ENCODE results near the gene GRHL1.
"Not testable (repeated sequence)": the region's sequence is repeated elsewhere in the genome, so short reads cannot be mapped to it uniquely, and the experiment has no call there.

The GRHL1 gene

DNA sequence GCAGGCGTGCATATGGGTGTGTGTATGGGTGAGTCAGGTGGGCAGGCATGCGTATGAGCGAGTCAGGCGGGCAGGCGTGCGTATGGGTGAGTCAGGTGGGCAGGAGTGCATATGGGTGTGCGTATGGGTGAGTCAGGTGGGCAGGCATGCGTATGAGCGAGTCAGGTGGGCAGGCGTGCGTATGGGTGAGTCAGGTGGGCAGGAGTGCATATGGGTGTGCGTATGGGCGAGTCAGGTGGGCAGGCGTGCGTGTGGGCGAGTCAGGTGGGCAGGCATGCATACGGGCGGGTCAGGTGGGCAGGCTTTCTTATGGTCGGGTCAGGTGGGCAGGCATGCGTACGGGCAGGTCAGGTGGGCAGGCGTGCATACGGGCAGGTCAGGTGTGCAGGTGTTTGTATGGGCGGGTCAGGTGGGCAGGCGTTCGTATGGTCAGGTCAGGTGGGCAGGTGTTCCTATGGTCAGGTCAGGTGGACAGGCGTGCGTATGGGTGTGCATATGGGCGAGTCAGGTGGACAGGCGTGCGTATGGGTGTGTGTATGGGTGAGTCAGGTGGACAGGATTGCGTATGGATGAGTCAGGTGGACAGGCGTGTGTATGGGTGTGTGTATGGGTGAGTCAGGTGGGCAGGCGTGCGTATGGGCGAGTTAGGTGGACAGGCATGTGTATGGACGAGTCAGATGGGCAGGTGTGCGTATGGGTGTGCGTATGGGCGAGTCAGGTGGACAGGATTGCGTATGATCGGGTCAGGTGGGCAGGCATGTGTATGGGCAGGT, 63.1 kb downstream of the GRHL1 start:
- H3K36me3 ChIP-seq (ENCODE audit: insufficient read depth, low read length): no peaks in the 10 kb centered on the region
- H3K9ac ChIP-seq (ENCODE audit: low read length): no peak overlapping the region
- H3K4me1 ChIP-seq (ENCODE audit: insufficient read depth, low read length): peaks cover 10% of the 10 kb centered on the region
- H3K9me3 ChIP-seq (ENCODE audit: low read length): no peaks in the 10 kb centered on the region
- H3K4me3 ChIP-seq (ENCODE audit: low read depth in 1 of 2, low read length in 2 of 2): no peak overlapping the region
- H3K27ac ChIP-seq (ENCODE audit: low read depth, low read length): no peak overlapping the region
- no peaks in the 10 kb centered on the region for H3K27me3 ChIP-seq (ENCODE audit: control insufficient read depth in 1 of 2, insufficient read depth in 2 of 2, low read length in 2 of 2)

DNA sequence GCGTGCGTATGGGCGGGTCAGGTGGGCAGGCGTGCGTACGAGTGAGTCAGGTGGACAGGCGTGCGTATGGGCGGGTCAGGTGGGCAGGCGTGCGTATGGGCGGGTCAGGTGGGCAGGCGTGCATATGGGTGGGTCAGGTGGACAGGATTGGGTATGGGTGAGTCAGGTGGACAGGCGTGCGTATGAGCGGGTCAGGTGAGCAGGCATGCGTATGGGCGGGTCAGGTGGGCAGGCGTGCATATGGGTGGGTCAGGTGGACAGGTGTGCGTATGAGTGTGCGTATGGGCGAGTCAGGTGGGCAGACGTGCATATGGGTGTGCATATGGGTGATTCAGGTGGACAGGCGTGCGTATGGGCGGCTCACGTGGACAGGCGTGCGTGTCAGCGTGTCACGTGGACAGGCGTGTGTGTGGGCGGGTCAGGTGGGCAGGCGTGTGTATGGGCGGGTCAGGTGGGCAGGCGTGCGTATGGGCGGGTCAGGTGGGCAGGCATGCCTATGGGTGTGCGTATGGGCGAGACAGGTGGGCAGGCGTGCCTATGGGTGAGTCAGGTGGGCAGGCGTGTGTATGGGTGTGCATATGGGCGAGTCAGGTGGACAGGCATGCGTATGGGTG, 64.0 kb downstream of the GRHL1 start:
- not testable (repeated sequence) for H3K27me3 ChIP-seq (ENCODE audit: control insufficient read depth in 1 of 2, insufficient read depth in 2 of 2, low read length in 2 of 2); H3K27ac ChIP-seq (ENCODE audit: low read depth, low read length); H3K4me3 ChIP-seq (ENCODE audit: low read depth in 1 of 2, low read length in 2 of 2); H3K4me1 ChIP-seq (ENCODE audit: insufficient read depth, low read length); H3K36me3 ChIP-seq (ENCODE audit: insufficient read depth, low read length); H3K9me3 ChIP-seq (ENCODE audit: low read length); H3K9ac ChIP-seq (ENCODE audit: low read length)

DNA sequence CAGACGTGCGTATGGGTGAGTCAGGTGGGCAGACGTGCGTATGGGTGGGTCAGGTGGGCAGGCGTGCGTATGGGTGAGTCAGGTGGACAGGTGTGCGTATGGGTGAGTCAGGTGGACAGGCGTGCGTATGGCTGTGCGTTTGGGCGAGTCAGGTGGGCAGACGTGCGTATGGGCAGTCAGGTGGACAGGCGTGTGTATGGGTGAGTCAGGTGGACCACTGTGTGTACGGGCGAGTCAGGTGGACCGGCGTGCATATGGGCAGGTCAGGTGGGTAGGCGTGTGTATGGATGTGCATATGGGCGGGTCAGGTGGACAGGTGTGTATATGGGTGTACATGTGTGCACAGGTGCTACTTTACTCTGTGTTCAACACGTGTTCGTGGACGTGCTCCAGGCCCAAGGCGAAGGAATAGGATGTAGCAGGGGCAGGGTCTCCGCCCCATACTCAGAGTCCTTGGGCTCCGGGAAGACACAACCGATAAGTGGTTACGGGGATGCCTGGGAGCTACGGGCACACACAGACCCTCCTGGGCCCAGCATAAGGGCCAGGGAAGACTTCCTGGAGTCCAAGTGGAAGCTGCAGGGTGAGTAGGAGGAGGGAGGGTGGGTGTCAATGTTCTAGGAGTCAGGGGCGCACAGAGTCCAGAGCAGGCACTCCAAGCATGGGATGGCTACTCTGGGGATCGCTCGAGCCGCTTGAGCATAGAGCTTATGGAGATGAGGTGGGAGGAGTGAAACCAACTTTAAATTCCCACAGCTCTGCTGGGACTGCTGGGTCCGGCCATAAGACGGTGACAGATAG, 64.7 kb downstream of the GRHL1 start:
- Histone ChIP-seq H3K27me3 (ENCODE audit: control insufficient read depth in 1 of 2, insufficient read depth in 2 of 2, low read length in 2 of 2) (no peaks in the 10 kb centered on the region), H3K4me1 (ENCODE audit: insufficient read depth, low read length) (no peaks in the 10 kb centered on the region), H3K27ac (ENCODE audit: low read depth, low read length) (no peak overlapping the region), H3K9ac (ENCODE audit: low read length) (no peak overlapping the region), H3K9me3 (ENCODE audit: low read length) (no peaks in the 10 kb centered on the region), H3K4me3 (ENCODE audit: low read depth in 1 of 2, low read length in 2 of 2) (no peak overlapping the region), H3K36me3 (ENCODE audit: insufficient read depth, low read length) (no peaks in the 10 kb centered on the region)

DNA sequence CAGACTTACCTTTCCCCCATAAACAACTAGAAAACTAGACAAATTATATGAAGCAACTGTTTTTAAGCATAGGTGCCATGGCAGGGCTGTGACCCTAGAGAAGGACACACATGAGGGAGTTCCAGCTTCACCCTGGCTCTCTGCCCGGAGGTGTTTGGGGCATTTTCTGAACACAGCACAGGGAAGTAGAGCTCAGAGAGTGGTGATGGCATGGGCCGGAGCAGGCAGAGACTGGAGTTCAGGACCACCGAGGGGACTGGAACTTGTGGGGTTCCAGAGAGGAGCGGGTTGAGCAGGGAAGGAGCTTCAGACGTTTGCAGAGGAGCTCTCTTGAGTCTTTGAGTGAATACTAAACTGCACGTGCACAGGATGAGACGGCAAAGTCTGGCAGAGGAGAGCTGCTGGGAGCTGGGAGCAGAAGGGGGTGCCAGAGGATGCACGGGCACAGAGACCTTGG, 65.3 kb downstream of the GRHL1 start:
- no peaks in the 10 kb centered on the region for H3K9me3 ChIP-seq (ENCODE audit: low read length)
- no peak overlapping the region for H3K4me3 ChIP-seq (ENCODE audit: low read depth in 1 of 2, low read length in 2 of 2)
- H3K27me3 ChIP-seq (ENCODE audit: control insufficient read depth in 1 of 2, insufficient read depth in 2 of 2, low read length in 2 of 2): no peaks in the 10 kb centered on the region
- no peaks in the 10 kb centered on the region for H3K36me3 ChIP-seq (ENCODE audit: insufficient read depth, low read length)
- H3K27ac ChIP-seq (ENCODE audit: low read depth, low read length): no peak overlapping the region
- no peaks in the 10 kb centered on the region for H3K4me1 ChIP-seq (ENCODE audit: insufficient read depth, low read length)
- no peak overlapping the region for H3K9ac ChIP-seq (ENCODE audit: low read length)

DNA sequence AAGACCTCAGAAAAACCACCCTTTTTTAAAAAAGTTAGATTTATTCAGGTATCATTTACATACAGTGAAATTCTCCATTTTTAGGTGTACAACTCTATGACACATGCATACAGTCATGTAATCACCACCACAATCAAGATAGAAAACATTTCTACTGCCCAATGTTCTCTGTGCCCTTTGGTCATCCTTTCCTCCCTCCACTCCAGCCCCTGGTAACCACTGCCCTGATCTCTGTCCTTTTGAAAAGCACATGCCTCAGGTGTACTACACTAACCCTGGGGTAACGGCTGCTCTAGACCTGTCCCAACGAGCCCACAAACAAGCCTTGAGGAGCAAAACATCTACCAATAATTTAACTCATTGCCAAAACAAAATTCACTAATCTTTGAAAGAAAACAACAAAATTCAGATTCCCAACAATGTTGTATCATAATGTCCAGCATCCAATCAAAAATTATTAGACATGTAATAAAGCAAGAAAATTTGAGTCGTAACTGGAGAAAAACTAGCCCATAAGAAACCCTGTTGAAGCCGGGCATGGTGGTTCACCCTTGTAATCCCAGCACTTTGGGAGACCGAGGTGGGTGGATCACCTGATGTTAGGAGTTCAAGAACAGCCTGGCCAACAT, 65.9 kb downstream of the GRHL1 start:
- H3K27ac ChIP-seq (ENCODE audit: low read depth, low read length): no peak overlapping the region
- H3K4me1 ChIP-seq (ENCODE audit: insufficient read depth, low read length): no peaks in the 10 kb centered on the region
- H3K27me3 ChIP-seq (ENCODE audit: control insufficient read depth in 1 of 2, insufficient read depth in 2 of 2, low read length in 2 of 2): no peaks in the 10 kb centered on the region
- no peaks in the 10 kb centered on the region for H3K36me3 ChIP-seq (ENCODE audit: insufficient read depth, low read length)
- H3K4me3 ChIP-seq (ENCODE audit: low read depth in 1 of 2, low read length in 2 of 2): no peak overlapping the region
- H3K9me3 ChIP-seq (ENCODE audit: low read length): no peaks in the 10 kb centered on the region
- no peak overlapping the region for H3K9ac ChIP-seq (ENCODE audit: low read length)

DNA sequence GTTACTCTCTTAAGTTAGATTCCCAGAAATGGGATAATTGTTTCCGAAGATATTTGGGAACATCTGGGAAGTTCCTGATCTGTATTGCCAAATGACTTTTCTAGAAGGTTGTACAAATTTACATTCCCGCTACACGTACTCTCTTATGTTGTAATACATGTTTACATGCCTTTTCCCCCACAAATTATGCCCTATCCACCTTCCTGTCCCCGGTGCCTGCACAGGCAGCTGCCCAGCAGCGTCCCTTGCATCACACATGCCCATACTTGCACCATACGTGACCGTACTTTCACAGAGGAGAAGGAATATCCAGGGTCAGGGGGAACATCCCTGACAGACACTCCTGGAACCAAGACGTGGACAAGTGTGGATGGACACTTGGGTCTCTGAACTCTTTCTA, 67.7 kb downstream of the GRHL1 start:
- no peak overlapping the region for H3K27ac ChIP-seq (ENCODE audit: low read depth, low read length)
- no peaks in the 10 kb centered on the region for H3K36me3 ChIP-seq (ENCODE audit: insufficient read depth, low read length)
- no peak overlapping the region for H3K4me3 ChIP-seq (ENCODE audit: low read depth in 1 of 2, low read length in 2 of 2)
- H3K27me3 ChIP-seq (ENCODE audit: control insufficient read depth in 1 of 2, insufficient read depth in 2 of 2, low read length in 2 of 2): no peaks in the 10 kb centered on the region
- H3K9ac ChIP-seq (ENCODE audit: low read length): no peak overlapping the region
- no peaks in the 10 kb centered on the region for H3K4me1 ChIP-seq (ENCODE audit: insufficient read depth, low read length)
- no peaks in the 10 kb centered on the region for H3K9me3 ChIP-seq (ENCODE audit: low read length)

DNA sequence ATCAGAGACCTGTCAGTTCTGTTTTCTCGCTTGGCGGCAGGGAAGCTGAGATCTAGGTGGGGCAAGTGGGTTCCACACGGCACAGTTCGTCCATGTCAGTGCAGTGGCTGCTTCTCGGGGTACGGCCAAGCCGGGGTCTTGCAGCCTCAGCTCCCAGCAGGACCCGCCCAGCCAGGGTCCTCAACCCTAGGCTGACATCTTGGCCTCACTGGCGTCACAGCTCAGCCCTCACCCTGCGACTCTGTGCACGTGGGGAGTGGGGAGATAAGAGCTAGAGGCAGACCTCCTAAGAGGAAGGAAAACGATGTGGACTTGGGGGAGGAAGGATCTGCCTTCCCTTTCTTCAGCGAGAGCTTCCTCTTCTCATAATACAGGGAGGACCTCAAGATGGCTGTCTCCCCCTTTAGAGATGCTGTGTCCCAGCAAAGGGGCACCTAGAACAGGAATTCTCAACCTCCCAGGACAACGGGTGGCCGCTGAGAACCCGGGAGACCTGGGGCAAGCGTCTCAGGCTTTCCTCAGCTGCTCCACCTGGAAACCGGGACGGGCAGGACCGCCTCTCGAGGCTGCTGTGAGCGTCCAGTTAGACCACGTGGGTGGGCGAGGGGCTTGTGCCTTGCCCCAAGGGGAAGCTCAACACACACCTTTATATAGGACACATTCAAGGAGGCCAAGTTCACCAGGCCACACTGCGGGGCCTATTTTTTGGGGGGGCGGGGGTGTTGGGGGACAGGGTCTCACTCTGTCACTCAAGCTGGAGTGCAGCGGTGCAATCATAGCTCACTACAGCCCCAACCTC, 68.3 kb downstream of the GRHL1 start:
- no peaks in the 10 kb centered on the region for H3K36me3 ChIP-seq (ENCODE audit: insufficient read depth, low read length)
- H3K4me3 ChIP-seq (ENCODE audit: low read depth in 1 of 2, low read length in 2 of 2): no peak overlapping the region
- H3K27me3 ChIP-seq (ENCODE audit: control insufficient read depth in 1 of 2, insufficient read depth in 2 of 2, low read length in 2 of 2): no peaks in the 10 kb centered on the region
- H3K9ac ChIP-seq (ENCODE audit: low read length): no peak overlapping the region
- H3K9me3 ChIP-seq (ENCODE audit: low read length): no peaks in the 10 kb centered on the region
- H3K27ac ChIP-seq (ENCODE audit: low read depth, low read length): no peak overlapping the region
- no peaks in the 10 kb centered on the region for H3K4me1 ChIP-seq (ENCODE audit: insufficient read depth, low read length)

DNA sequence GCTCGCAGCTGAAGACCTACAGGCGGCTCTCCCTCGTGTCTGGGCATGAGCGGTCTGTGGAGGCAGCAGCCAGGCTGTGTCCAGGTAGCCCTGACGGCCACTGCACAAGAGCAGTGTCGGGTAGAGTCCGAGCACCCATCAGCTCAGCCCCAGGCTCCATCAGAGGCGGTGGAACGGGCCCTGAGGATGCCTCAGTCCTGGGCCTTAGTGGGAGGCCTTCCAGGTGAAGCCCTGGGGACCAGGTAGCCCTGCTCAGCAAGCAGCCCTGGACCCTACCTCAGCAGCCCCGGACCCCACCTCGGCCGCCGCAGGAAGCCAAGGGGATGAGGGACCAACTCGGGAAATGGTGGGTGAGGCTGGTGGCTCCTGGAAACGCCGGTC, 70.5 kb downstream of the GRHL1 start:
- H3K9me3 ChIP-seq (ENCODE audit: low read length): no peaks in the 10 kb centered on the region
- no peaks in the 10 kb centered on the region for H3K36me3 ChIP-seq (ENCODE audit: insufficient read depth, low read length)
- no peak overlapping the region for H3K4me3 ChIP-seq (ENCODE audit: low read depth in 1 of 2, low read length in 2 of 2)
- no peaks in the 10 kb centered on the region for H3K4me1 ChIP-seq (ENCODE audit: insufficient read depth, low read length)
- no peak overlapping the region for H3K9ac ChIP-seq (ENCODE audit: low read length)
- H3K27ac ChIP-seq (ENCODE audit: low read depth, low read length): no peak overlapping the region
- no peaks in the 10 kb centered on the region for H3K27me3 ChIP-seq (ENCODE audit: control insufficient read depth in 1 of 2, insufficient read depth in 2 of 2, low read length in 2 of 2)

DNA sequence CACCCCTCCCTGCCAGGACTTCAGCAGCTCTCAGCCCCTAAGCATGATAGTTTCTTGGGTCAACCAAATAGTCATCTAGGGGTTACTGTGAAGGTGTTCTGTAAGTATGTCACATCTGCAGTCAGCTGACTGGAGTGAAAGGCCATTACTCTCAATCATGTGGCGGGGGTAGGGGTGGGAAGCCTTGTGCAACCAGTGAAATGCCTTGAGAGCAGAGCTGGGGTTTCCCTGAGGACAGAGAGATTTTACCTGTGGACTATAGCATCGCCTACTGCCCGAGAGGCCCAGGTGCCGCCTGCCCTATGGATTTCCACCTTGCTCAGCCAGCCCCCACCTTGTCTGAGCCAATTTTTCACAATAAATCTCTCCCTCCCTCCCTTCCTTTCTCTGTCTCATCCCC, 71.0 kb downstream of the GRHL1 start:
- H3K9ac ChIP-seq (ENCODE audit: low read length): no peak overlapping the region
- no peaks in the 10 kb centered on the region for H3K36me3 ChIP-seq (ENCODE audit: insufficient read depth, low read length)
- no peak overlapping the region for H3K4me3 ChIP-seq (ENCODE audit: low read depth in 1 of 2, low read length in 2 of 2)
- H3K4me1 ChIP-seq (ENCODE audit: insufficient read depth, low read length): no peaks in the 10 kb centered on the region
- H3K27me3 ChIP-seq (ENCODE audit: control insufficient read depth in 1 of 2, insufficient read depth in 2 of 2, low read length in 2 of 2): no peaks in the 10 kb centered on the region
- no peaks in the 10 kb centered on the region for H3K9me3 ChIP-seq (ENCODE audit: low read length)
- H3K27ac ChIP-seq (ENCODE audit: low read depth, low read length): no peak overlapping the region

DNA sequence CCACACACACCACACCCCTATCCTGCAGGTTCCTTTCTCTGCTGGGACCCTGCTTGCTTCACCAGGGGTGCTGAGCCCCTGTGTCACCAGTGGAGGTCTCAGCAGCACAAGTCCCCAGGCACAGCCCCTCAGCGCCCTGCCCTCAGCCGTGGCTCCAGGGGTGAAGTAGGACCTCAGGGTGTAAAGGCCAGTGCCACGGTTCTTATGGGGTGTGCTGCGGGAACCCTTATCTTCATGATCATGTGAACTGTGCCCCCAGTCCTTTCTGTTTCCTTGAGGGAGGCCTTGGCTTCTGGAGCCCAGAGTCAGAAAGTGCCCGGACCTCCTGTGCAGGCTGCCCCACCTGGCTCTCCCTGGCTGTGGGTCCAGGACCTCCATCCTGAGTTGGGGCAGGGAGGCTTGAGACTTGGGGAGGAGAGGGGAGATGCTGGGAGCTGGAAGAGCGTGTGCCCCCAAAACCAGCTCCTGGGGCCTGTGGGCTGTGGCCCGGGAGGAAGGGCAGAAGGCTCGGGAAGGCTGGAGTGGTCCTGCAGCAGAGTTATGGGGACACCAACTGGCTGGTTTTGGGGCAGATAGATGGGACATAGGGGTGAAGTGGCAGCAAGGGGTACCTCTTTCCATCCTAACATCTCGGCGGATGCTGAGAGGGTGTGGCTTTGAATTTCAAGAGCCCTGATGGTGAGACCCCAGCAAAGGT, 71.6 kb downstream of the GRHL1 start:
- H3K27ac ChIP-seq (ENCODE audit: low read depth, low read length): no peak overlapping the region
- no peaks in the 10 kb centered on the region for H3K9me3 ChIP-seq (ENCODE audit: low read length)
- H3K4me1 ChIP-seq (ENCODE audit: insufficient read depth, low read length): peaks cover under 1% of the 10 kb centered on the region
- H3K27me3 ChIP-seq (ENCODE audit: control insufficient read depth in 1 of 2, insufficient read depth in 2 of 2, low read length in 2 of 2): no peaks in the 10 kb centered on the region
- no peak overlapping the region for H3K9ac ChIP-seq (ENCODE audit: low read length)
- H3K4me3 ChIP-seq (ENCODE audit: low read depth in 1 of 2, low read length in 2 of 2): no peak overlapping the region
- no peaks in the 10 kb centered on the region for H3K36me3 ChIP-seq (ENCODE audit: insufficient read depth, low read length)

All from muscle layer of colon (tissue), 2 donors.